Right lobe of liver (tissue), 6 donors: ENCODE data around the gene TCP11X1. TPM values are rescaled to one million over a fixed set of nuclear protein-coding genes. Genes with fewer than 3 reads are reported as not detected.
"Not testable (repeated sequence)": the region's sequence is repeated elsewhere in the genome, so short reads cannot be mapped to it uniquely, and the experiment has no call there.

Source experiments
- ATAC-seq, 4 donors: fragments of 200-7000 bp; cut with Tn5 transposase; one replicate each; pipeline ENCODE4 v1.9.1; 2020; ENCODE audit warnings: mild to moderate bottlenecking in 4 of 4, moderate library complexity in 4 of 4
- DNase-seq, 3 donors: peaks; one replicate each; pipeline ENCODE4 v3.0.0-alpha.2; 2020
- H3K27ac ChIP-seq, 3 donors: fragments of 200-600 bp; one replicate each; pipeline ENCODE4 v1.8.0; 2022
- H3K27me3 ChIP-seq, 2 donors: fragments of 200-600 bp; one replicate each; pipeline ENCODE4 v1.8.0; 2022
- H3K36me3 ChIP-seq, 4 donors: fragments of 200-600 bp; sonication (generic) in 1 of 4; one replicate each; pipeline versions ENCODE4 v1.5.1 to v1.8.0; 2017 to 2022; ENCODE audit warnings: control low read depth in 1 of 4
- H3K4me1 ChIP-seq, 4 donors: fragments of 200-600 bp; sonication (generic) in 1 of 4; one replicate each; pipeline versions ENCODE4 v1.5.1 to v1.8.0; 2017 to 2022; ENCODE audit warnings: control low read depth in 1 of 4
- H3K4me3 ChIP-seq, 3 donors: fragments of 200-600 bp; one replicate each; pipeline ENCODE4 v1.8.0; 2022
- H3K9me3 ChIP-seq, 4 donors: fragments of 200-600 bp; sonication (generic) in 1 of 4; one replicate each; pipeline versions ENCODE4 v1.5.1 to v1.8.0; 2017 to 2022; ENCODE audit warnings: control low read depth in 1 of 4
- POLR2A ChIP-seq: fragments of 450-650 bp; IDR thresholded peaks from one replicate; pipeline ENCODE4 v1.6.1; 2017; ENCODE audit warnings: antibody characterized with exemption, mild to moderate bottlenecking
- WGBS: methylation state at CpG from one replicate; pipeline ENCODE4 v1.1.6; 2018; ENCODE audit warnings: low coverage, low lambda C conversion rate; ENCODE audit not compliant: insufficient coverage; ENCODE audit errors: missing lambda C conversion rate; 5-methylcytosine and 5-hydroxymethylcytosine counted together
- intact Hi-C, 2 donors: fragments of 100-400 bp; cut with DNase I; formaldehyde crosslinking; loops; one replicate each; pipeline versions ENCODE4 v1.11.2 to v1.14.1; 2022
- long read RNA-seq: library from polyadenylated mRNA; unstranded; transcript quantifications from one replicate; pipeline ENCODE4 v2.0.0, GENCODE V29; 2019
- total RNA-seq, 6 experiments: library from RNA; depleted of rRNA in 2 of 6; stranded (reverse); fragments of >200 nt in 2 of 6; fragmentation: NEBNext Ultra II Directional in 3 of 6; extraction: Animal tissue kit (Norgen Biotek cat#: 25700) in 3 of 6; gene quantifications; one replicate each; pipeline versions ENCODE4 v1.1.0 to v1.2.4, GENCODE V29; 2016 to 2023
- TF ChIP-seq, protein P1 (sequence below), 4 donors: fragments of 200-600 bp in 3 of 4; fragments of 450-650 bp in 1 of 4; IDR thresholded peaks; one replicate each; pipeline versions ENCODE4 v1.5.1 to v1.8.0; 2016 to 2022; ENCODE audit warnings: antibody characterized with exemption in 4 of 4, mild to moderate bottlenecking in 2 of 4
- donor health status: DM: no; HTN: yes; CAD: no.
- donor health status: DM: no; HTN: no; CAD: no.
- donor health status: DM: no; HTN: no; CAD: no.
- donor health status: DM: no; HTN: yes; CAD: no.
- donor health status: DM: no; HTN: yes; CAD: no.

TCP11X1 gene
- not detected for total RNA-seq
- long read RNA-seq, result 0 reads

- intact Hi-C loops, ATAC-seq, H3K27ac ChIP-seq, H3K4me3 ChIP-seq, H3K4me1 ChIP-seq, DNase-seq, H3K27me3 ChIP-seq, H3K9me3 ChIP-seq, H3K36me3 ChIP-seq: not testable (repeated sequence)
- WGBS, result no CpG with 5 or more reads among the region's 15 CpGs
Measured at GRCh38 chrX:102214986-102215385, at the start of gene TCP11X1. Gene TCP11X1, plus strand, starts transcription at chrX:102215301.

GRCh38 chrX:102185967-102186720 is 29.0 kb upstream of the TCP11X1 start:
- WGBS, result 63% methylated on average over 7 of the region's 7 CpGs
- intact Hi-C loops, result no loop called here
- Histone ChIP-seq H3K4me1 (no peaks in the 10 kb centered on the region), H3K27ac (no peak overlapping the region), H3K36me3 (no peaks in the 10 kb centered on the region), H3K27me3 (no peaks in the 10 kb centered on the region), H3K9me3 (no peaks in the 10 kb centered on the region), H3K4me3 (no peak overlapping the region)
- DNase-seq (no peak), ATAC-seq (no peak)
- TF ChIP-seq, protein P1, sequence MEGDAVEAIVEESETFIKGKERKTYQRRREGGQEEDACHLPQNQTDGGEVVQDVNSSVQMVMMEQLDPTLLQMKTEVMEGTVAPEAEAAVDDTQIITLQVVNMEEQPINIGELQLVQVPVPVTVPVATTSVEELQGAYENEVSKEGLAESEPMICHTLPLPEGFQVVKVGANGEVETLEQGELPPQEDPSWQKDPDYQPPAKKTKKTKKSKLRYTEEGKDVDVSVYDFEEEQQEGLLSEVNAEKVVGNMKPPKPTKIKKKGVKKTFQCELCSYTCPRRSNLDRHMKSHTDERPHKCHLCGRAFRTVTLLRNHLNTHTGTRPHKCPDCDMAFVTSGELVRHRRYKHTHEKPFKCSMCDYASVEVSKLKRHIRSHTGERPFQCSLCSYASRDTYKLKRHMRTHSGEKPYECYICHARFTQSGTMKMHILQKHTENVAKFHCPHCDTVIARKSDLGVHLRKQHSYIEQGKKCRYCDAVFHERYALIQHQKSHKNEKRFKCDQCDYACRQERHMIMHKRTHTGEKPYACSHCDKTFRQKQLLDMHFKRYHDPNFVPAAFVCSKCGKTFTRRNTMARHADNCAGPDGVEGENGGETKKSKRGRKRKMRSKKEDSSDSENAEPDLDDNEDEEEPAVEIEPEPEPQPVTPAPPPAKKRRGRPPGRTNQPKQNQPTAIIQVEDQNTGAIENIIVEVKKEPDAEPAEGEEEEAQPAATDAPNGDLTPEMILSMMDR (IDR thresholded peaks at IDR 0.05), result no peak
- TF ChIP-seq POLR2A, result no peak

DNA sequence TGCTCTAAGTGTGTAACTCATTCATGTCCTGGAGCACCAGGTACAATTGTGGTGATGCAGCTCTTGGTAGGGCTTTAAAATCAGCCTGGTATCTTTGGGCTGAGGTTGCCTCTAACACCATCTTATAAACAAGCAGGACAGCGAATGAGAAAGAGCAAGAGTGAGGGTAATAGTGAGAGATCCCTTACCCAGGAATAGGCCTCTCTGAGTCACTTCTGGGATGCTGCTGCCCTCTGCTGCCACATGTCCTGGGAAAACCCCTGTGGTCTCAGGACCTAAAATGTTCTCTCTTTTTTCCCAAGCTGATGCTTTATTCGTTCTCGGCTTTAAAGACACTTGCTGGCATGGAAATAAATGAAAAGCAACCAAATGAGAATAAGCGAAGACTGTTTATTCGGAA is 7.2 kb upstream of the TCP11X1 start:
- H3K9me3 ChIP-seq, H3K36me3 ChIP-seq, DNase-seq, H3K27me3 ChIP-seq, intact Hi-C loops, H3K4me3 ChIP-seq, H3K27ac ChIP-seq, H3K4me1 ChIP-seq: not testable (repeated sequence)
- peak in 3 of 4 donors; percentile 46 to 77 (median 69) for ATAC-seq
- WGBS, result no CpG with 5 or more reads among the region's 5 CpGs

GRCh38 chrX:102216497-102216896 is 1.4 kb downstream of the TCP11X1 start:
- DNase-seq, H3K27ac ChIP-seq, H3K9me3 ChIP-seq, H3K4me1 ChIP-seq, intact Hi-C loops, H3K36me3 ChIP-seq, H3K27me3 ChIP-seq, H3K4me3 ChIP-seq: not testable (repeated sequence)
- WGBS, result no CpG with 5 or more reads among the region's 3 CpGs
- ATAC-seq, result peak in 3 of 4 donors; percentile 44 to 55 (median 50)

GRCh38 chrX:102235678-102236077 is 20.6 kb downstream of the TCP11X1 start:
- peak in 1 of 3 donors; percentile 11 for DNase-seq
- ATAC-seq, H3K9me3 ChIP-seq, H3K27me3 ChIP-seq, H3K27ac ChIP-seq, intact Hi-C loops, H3K36me3 ChIP-seq, H3K4me1 ChIP-seq, H3K4me3 ChIP-seq: not testable (repeated sequence)
- no CpG with 5 or more reads among the region's 7 CpGs for WGBS

GRCh38 chrX:102240265-102240664 is 25.2 kb downstream of the TCP11X1 start:
- H3K27ac ChIP-seq, H3K36me3 ChIP-seq, H3K4me3 ChIP-seq, H3K4me1 ChIP-seq, intact Hi-C loops, H3K9me3 ChIP-seq, H3K27me3 ChIP-seq: not testable (repeated sequence)
- DNase-seq, result peak in 1 of 3 donors; percentile 0
- ATAC-seq, result peak in 1 of 4 donors; percentile 34
- no CpG with 5 or more reads among the region's 15 CpGs for WGBS

- H3K27me3 ChIP-seq, H3K27ac ChIP-seq, H3K36me3 ChIP-seq, ATAC-seq, DNase-seq, intact Hi-C loops, H3K9me3 ChIP-seq, H3K4me1 ChIP-seq, H3K4me3 ChIP-seq: not testable (repeated sequence)
- no CpG with 5 or more reads among the region's 9 CpGs for WGBS
Measured at GRCh38 chrX:102246893-102247292, 31.8 kb downstream of the TCP11X1 start, which contains the start of gene NXF2. Gene NXF2, plus strand, starts transcription at chrX:102247167. Its CDS starts 59,912 bp downstream, at chrX:102307079.

DNA sequence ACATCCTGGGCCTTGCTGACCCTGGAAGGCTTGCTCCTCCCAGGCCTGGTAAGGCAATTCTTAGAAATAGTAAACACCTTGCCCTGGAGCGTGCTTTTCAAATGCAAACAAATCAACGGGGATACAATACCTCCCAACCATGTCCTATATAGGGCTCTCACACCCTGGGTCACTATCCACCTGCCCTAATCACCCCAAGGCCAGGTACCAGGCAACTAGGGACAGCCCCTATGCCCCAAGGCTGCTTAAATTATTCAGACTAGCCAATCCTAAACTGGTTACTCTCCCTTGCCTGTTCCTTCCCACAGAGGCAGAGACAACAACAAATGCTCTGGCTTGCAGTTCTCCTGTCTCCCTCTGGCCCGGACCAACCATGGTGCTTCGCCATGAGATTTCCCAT is 57.1 kb downstream of the TCP11X1 start:
- ATAC-seq, DNase-seq, H3K4me1 ChIP-seq, H3K27ac ChIP-seq, H3K27me3 ChIP-seq, H3K4me3 ChIP-seq, intact Hi-C loops, H3K36me3 ChIP-seq, H3K9me3 ChIP-seq: not testable (repeated sequence)
- no CpG with 5 or more reads among the region's 4 CpGs for WGBS
